ENCODE results near the gene TUBB3.
"Not testable (repeated sequence)": the region's sequence is repeated elsewhere in the genome, so short reads cannot be mapped to it uniquely, and the experiment has no call there.

TUBB3 gene

GRCh38 chr16:89917773-89918452 is 5.2 kb upstream of the TUBB3 start:
- peak; percentile 35 to 49 (median 37) for DNase-seq (ENCODE audit: low read depth in 3 of 3, low spot score in 1 of 3)

- no peak for DNase-seq (ENCODE audit: low read depth in 3 of 3, low spot score in 1 of 3)
These were observed 4.4 kb upstream of the TUBB3 start, which contains the start of gene MC1R for GRCh38 chr16:89918453-89919347. MC1R (plus strand) TSS chr16:89918862; CDS start chr16:89919259, 397 bp downstream.

DNA sequence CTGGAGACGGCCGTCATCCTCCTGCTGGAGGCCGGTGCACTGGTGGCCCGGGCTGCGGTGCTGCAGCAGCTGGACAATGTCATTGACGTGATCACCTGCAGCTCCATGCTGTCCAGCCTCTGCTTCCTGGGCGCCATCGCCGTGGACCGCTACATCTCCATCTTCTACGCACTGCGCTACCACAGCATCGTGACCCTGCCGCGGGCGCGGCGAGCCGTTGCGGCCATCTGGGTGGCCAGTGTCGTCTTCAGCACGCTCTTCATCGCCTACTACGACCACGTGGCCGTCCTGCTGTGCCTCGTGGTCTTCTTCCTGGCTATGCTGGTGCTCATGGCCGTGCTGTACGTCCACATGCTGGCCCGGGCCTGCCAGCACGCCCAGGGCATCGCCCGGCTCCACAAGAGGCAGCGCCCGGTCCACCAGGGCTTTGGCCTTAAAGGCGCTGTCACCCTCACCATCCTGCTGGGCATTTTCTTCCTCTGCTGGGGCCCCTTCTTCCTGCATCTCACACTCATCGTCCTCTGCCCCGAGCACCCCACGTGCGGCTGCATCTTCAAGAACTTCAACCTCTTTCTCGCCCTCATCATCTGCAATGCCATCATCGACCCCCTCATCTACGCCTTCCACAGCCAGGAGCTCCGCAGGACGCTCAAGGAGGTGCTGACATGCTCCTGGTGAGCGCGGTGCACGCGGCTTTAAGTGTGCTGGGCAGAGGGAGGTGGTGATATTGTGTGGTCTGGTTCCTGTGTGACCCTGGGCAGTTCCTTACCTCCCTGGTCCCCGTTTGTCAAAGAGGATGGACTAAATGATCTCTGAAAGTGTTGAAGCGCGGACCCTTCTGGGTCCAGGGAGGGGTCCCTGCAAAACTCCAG is 3.4 kb upstream of the TUBB3 start:
- no peak for DNase-seq (ENCODE audit: low read depth in 3 of 3, low spot score in 1 of 3)

- no peak for DNase-seq (ENCODE audit: low read depth in 3 of 3, low spot score in 1 of 3)
These were observed 2.4 kb upstream of the TUBB3 start for GRCh38 chr16:89920723-89921122.

DNA sequence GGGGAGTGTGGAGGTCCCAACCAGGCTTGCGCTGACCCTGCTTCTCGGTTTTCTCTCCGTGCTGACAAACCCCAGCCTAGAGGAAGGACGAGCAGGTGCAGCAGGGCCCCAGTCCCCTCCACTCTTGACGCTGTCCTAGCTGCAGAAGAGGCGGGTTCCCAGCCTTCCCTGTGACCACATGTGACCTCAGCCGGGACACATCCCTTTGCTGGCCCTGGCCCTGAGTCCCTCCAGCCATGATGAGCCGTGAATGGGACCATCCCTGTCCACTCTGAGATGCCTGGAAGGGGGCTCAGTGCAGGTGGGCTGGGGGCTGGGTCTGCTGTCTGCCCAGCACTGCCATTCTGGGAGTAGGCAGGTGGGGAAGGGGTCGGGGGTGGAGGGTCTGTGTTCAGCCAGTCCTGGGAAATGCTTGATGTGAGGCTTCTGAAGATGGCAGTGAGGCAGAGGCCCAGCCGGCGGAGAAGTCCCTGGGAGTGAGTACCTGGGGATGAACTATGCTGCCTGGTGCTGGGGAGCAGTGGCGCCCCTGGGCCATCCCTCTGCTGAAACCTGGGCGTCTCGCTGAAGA is 1.9 kb upstream of the TUBB3 start:
- DNase-seq (ENCODE audit: low read depth in 3 of 3, low spot score in 1 of 3) = no peak

- no peak for DNase-seq (ENCODE audit: low read depth in 3 of 3, low spot score in 1 of 3)
These were observed 1.3 kb upstream of the TUBB3 start for GRCh38 chr16:89921702-89922476.

DNA sequence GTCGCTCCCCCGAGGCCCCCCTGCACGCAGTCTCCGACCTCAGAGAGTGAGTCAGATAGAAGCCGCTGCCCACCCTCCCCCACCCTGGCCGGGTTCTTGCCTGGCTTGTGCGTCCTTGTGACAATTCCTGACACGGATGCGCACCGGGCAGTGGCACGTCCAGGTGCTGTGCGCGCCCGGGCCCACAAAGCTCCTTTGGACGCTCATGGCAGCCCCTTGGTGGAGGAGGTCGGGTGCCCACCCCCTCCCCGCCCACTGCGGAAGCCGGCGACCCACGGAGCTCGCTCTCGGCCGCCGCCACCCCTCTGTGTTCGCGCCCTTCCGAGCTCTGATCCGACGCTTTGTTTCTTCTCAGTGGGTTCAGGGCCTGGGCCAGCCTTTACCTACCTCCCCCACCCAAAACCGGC is 662 bp upstream of the TUBB3 start:
- no peak for DNase-seq (ENCODE audit: low read depth in 3 of 3, low spot score in 1 of 3)

DNA sequence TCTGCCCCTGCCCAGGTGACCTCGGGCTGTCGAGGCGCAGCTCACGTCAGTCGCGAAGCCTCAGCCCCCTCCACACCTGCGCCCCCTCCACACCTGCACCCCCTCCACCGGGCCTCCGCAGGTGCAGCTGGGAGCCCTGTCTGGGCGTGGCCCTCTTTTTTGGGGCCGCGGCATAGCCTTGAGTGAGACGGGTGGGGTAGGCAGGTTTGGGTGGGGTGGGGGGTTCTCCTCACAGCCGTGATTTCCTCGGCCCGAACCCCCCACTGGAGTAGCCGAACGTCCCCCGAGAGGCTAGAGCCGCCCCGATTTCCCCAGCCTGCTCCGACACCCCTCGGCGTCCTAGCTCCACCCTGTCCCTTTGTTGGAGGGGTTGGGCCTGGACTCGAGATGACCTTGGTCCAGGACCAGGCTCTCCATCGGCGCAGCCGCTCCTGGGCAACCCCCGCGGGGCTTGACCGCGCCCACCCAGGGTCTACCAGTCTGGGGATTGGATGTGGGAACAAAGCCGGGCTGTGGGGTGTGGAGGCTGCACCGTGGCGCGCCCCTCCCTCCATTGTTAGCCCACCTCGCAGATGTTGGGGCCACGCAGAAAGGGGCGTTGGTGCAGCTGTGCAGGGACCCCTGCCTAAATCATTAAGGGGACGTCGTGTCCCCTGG is 626 bp downstream of the TUBB3 start:
- DNase-seq (ENCODE audit: low read depth in 3 of 3, low spot score in 1 of 3) = no peak

DNA sequence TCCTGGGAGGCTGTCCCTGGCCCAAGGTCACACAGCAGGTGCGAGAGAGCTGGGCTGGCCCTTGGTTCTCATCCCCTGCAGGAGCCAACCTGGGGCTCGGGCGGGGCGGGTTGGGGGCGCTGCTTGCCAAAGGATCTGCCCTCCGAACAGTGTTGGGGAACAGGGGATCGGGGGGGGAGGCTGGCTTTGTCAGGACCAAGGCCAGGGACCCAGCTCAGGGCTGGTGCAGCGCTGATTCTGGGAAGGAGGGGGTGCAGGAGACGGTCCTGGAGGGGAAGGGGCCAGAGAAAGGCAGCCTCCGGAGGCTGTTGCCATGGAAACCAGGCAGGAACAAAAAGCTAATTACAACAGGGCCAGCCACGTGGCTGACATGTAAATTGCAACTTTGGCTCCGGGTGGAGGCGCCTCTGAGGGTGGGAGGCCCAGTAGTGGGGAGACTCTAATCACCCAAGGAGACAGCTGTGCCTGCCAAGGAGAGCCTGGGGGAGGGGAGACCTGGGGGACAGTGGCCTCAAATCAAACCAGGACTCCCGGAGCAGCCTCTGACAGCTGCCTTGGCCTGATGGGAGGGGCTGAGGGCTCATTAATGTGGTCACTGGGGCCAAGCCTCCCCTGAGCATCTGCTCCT is 1.3 kb downstream of the TUBB3 start:
- DNase-seq (ENCODE audit: low read depth in 3 of 3, low spot score in 1 of 3) = no peak

GRCh38 chr16:89924925-89925307 is 1.8 kb downstream of the TUBB3 start:
- no peak for DNase-seq (ENCODE audit: low read depth in 3 of 3, low spot score in 1 of 3)

DNA sequence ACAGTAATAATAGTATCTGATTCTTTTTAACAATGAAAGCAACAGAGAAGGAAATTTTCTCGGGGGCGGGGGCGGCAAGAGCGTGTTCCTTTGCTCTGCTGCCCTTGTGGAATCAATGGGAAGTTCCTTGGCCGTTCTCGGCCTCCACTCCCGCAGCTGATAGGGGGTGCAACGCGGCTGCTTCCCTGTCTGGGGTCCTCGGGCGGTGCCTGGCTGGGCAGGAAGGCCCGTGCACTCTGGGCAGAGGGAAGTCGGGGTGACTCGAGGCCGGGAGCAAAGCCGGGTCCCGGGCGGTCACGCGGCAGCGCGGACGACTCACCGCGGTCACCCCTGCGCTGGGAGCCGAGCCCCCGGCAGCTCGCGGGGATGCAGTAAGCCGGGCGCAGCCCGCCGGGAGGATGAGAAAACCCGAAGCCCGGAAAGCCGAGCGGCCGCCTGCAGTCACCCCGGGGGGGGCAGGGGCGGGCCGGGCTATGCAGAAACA is 2.5 kb downstream of the TUBB3 start:
- no peak for DNase-seq (ENCODE audit: low read depth in 3 of 3, low spot score in 1 of 3)

DNA sequence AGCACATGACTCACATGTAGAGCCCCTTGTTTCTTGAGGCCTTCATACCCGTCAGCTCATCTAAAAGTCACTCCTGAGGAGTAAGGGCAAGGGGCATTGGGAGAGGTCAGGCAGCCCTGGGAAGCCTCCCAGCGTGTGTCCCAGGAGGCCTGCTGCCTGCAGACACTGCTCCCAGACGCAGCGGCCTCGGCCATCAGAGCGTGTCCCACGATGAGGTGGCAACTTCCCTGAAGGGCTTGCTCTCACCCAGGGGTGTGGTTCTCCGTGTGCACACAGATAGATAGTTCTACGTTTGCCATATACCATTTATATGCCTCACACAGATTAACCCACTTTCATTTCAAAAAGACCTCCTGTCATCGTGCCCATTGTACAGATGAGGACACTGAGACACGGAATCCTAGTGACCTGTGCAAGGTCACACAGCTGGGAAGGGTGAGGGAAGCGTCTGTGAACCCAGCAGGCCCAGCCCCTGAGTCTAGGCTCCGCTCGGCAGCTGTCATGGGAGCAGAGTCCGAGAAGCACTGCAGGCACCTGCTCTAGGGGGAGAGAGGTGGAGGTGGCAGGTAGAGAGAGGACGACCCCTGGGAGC is 8.3 kb downstream of the TUBB3 start:
- no peak for DNase-seq (ENCODE audit: low read depth in 3 of 3, low spot score in 1 of 3)

DNA sequence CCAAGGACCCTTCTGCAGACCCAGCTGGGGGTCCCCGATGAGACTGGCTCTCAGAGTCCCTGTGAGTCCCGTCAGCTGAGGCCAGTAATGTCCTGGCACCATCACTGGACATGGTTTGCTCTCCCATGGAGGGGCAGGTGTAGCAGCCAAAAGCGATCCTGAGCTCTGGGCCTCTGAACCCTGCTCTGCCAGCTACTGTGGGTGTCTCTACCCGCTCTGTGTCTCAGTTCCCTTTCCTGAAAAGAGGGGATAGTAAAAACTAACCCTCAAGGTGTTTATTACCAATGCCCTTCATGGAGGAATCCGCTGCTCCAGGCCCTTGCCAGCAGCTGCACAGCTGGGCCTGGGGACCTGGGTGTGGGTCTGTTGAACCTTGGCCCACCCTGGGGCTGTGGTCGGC is 8.8 kb downstream of the TUBB3 start:
- no peak for DNase-seq (ENCODE audit: low read depth in 3 of 3, low spot score in 1 of 3)

DNA sequence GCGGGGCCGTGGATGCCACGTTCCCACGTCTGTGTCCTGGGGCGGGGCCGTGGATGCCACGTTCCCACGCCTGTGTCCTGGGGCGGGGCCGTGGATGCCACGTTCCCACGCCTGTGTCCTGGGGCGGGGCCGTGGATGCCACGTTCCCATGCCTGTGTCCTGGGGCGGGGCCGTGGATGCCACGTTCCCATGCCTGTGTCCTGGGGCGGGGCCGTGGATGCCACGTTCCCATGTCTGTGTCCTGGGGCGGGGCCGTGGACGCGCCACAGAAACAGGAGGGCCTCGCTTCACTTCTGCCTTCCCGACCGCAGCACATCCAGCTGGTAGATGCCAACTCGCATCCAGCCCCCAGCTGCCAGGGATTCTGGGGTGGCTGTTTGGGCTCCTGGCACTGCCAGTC is 10.9 kb downstream of the TUBB3 start:
- DNase-seq (ENCODE audit: low read depth in 3 of 3, low spot score in 1 of 3) = not testable (repeated sequence)

GRCh38 chr16:89934611-89935553 is 11.7 kb downstream of the TUBB3 start:
- no peak for DNase-seq (ENCODE audit: low read depth in 3 of 3, low spot score in 1 of 3)

DNA sequence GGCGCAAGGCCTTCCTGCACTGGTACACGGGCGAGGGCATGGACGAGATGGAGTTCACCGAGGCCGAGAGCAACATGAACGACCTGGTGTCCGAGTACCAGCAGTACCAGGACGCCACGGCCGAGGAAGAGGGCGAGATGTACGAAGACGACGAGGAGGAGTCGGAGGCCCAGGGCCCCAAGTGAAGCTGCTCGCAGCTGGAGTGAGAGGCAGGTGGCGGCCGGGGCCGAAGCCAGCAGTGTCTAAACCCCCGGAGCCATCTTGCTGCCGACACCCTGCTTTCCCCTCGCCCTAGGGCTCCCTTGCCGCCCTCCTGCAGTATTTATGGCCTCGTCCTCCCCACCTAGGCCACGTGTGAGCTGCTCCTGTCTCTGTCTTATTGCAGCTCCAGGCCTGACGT is 12.5 kb downstream of the TUBB3 start:
- DNase-seq (ENCODE audit: low read depth in 3 of 3, low spot score in 1 of 3) = not testable (repeated sequence)

- DNase-seq (ENCODE audit: low read depth in 3 of 3, low spot score in 1 of 3) = no peak
These were observed 12.9 kb downstream of the TUBB3 start for GRCh38 chr16:89936034-89936433.

GRCh38 chr16:89936508-89936907 is 13.4 kb downstream of the TUBB3 start:
- no peak for DNase-seq (ENCODE audit: low read depth in 3 of 3, low spot score in 1 of 3)
